ENCODE data around the gene ATP6V0E2. TPM values are rescaled to one million over a fixed set of nuclear protein-coding genes. Genes with fewer than 3 reads are reported as not detected.

ATP6V0E2 gene
- total and polyA plus RNA-seq, 3 donors from 2014 or later = 14.0 to 37.1 (median 30.3) TPM

DNA sequence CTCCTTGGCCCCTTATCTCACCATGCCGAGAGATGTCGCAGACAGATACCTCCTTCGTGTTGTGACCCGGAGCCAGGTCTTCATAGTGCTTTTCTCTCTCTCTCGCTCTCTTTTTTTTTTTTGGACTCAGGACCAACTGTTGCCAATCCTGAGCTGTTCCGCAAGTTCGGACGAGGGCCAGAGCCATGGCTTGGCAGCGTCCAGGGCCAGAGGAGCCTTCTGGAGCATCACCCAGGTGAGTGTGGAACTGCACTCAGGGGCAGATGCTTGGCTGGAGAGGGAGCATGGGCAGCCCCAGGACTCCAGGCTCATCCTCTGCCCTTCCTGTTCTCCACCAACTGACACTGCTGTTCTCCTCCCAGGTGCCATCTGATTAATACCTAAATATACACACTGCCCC, 27.7 kb upstream of the ATP6V0E2 start:
- H3K36me3 ChIP-seq (ENCODE audit: low read depth, missing control alignments) = no peaks in the 10 kb centered on the region
- WGBS, 2 donors = 91 to 97% methylated on average over 9 of the region's 9 CpGs
- no peak for TF ChIP-seq POLR2A (IDR thresholded peaks at IDR 0.05)
- TF ChIP-seq, protein P1, sequence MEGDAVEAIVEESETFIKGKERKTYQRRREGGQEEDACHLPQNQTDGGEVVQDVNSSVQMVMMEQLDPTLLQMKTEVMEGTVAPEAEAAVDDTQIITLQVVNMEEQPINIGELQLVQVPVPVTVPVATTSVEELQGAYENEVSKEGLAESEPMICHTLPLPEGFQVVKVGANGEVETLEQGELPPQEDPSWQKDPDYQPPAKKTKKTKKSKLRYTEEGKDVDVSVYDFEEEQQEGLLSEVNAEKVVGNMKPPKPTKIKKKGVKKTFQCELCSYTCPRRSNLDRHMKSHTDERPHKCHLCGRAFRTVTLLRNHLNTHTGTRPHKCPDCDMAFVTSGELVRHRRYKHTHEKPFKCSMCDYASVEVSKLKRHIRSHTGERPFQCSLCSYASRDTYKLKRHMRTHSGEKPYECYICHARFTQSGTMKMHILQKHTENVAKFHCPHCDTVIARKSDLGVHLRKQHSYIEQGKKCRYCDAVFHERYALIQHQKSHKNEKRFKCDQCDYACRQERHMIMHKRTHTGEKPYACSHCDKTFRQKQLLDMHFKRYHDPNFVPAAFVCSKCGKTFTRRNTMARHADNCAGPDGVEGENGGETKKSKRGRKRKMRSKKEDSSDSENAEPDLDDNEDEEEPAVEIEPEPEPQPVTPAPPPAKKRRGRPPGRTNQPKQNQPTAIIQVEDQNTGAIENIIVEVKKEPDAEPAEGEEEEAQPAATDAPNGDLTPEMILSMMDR (IDR thresholded peaks at IDR 0.05) = no peak
- intact Hi-C loops (cut with DNase I; ENCODE audit: low total_unique reads) = no loop called here
- H3K4me3 ChIP-seq = no peak overlapping the region
- DNase-seq = no peak
- H3K9me3 ChIP-seq = no peaks in the 10 kb centered on the region
- no peaks in the 10 kb centered on the region for H3K27me3 ChIP-seq
- no peaks in the 10 kb centered on the region for H3K4me1 ChIP-seq
- H3K27ac ChIP-seq = no peak overlapping the region

GRCh38 chr7:149846436-149847046, 27.2 kb upstream of the ATP6V0E2 start:
- Histone ChIP-seq H3K36me3 (ENCODE audit: low read depth, missing control alignments) (no peaks in the 10 kb centered on the region), H3K4me1 (no peaks in the 10 kb centered on the region), H3K9me3 (no peaks in the 10 kb centered on the region), H3K27ac (no peak overlapping the region), H3K4me3 (no peak overlapping the region), H3K27me3 (no peaks in the 10 kb centered on the region)
- TF ChIP-seq, protein P1 (IDR thresholded peaks at IDR 0.05) = no peak
- no peak for TF ChIP-seq POLR2A (IDR thresholded peaks at IDR 0.05)
- 90 to 96% methylated on average over 3 of the region's 3 CpGs for WGBS, 2 donors
- intact Hi-C loops (cut with DNase I; ENCODE audit: low total_unique reads) = no loop called here
- no peak for DNase-seq

GRCh38 chr7:149849174-149849573, 24.6 kb upstream of the ATP6V0E2 start:
- no peaks in the 10 kb centered on the region for H3K27me3 ChIP-seq
- no peak overlapping the region for H3K4me3 ChIP-seq
- intact Hi-C loops (cut with DNase I; ENCODE audit: low total_unique reads) = no loop called here
- no peaks in the 10 kb centered on the region for H3K4me1 ChIP-seq
- DNase-seq = no peak
- no peaks in the 10 kb centered on the region for H3K9me3 ChIP-seq
- H3K36me3 ChIP-seq (ENCODE audit: low read depth, missing control alignments) = no peaks in the 10 kb centered on the region
- 89 to 95% methylated on average over 6 of the region's 6 CpGs for WGBS, 2 donors
- no peak overlapping the region for H3K27ac ChIP-seq
- TF ChIP-seq, protein P1 (IDR thresholded peaks at IDR 0.05) = no peak
- no peak for TF ChIP-seq POLR2A (IDR thresholded peaks at IDR 0.05)

GRCh38 chr7:149850007-149850594, 23.7 kb upstream of the ATP6V0E2 start:
- no peak for TF ChIP-seq POLR2A (IDR thresholded peaks at IDR 0.05)
- H3K27me3 ChIP-seq = no peaks in the 10 kb centered on the region
- intact Hi-C loops (cut with DNase I; ENCODE audit: low total_unique reads) = no loop called here
- no peaks in the 10 kb centered on the region for H3K4me1 ChIP-seq
- no peaks in the 10 kb centered on the region for H3K36me3 ChIP-seq (ENCODE audit: low read depth, missing control alignments)
- DNase-seq = no peak
- H3K4me3 ChIP-seq = no peak overlapping the region
- H3K9me3 ChIP-seq = no peaks in the 10 kb centered on the region
- WGBS, 2 donors = 86 to 88% methylated on average over 16 of the region's 16 CpGs
- no peak overlapping the region for H3K27ac ChIP-seq

DNA sequence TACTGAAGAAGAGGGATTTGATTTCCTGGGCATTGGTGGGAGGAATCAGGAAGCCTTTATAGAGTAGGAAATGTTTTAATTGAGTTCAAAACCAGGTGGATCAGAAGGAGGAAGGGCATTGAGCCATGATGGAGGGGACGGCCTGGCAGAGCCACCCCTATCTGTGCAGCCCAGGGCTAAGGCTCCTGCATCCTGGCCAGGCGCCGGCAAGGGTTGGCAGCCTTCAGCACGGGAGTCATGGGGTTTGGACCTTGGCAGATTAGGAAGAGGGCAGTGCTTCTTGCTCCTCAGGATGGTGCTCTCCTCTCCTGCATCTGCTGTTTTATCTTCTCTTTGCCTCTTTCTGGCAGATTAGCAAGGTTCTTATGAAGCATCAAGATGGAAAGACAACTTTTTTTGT, 23.1 kb upstream of the ATP6V0E2 start:
- Histone ChIP-seq H3K4me3 (no peak overlapping the region), H3K27ac (no peak overlapping the region), H3K36me3 (ENCODE audit: low read depth, missing control alignments) (no peaks in the 10 kb centered on the region), H3K9me3 (no peaks in the 10 kb centered on the region), H3K4me1 (no peaks in the 10 kb centered on the region), H3K27me3 (no peaks in the 10 kb centered on the region)
- no peak for DNase-seq
- 71 to 77% methylated on average over 4 of the region's 4 CpGs for WGBS, 2 donors
- intact Hi-C loops (cut with DNase I; ENCODE audit: low total_unique reads) = no loop called here
- TF ChIP-seq, protein P1 (IDR thresholded peaks at IDR 0.05) = no peak
- TF ChIP-seq POLR2A (IDR thresholded peaks at IDR 0.05) = no peak
